ENCODE results near the gene PTPN6. TPM values are rescaled to one million over a fixed set of nuclear protein-coding genes. Genes with fewer than 3 reads are reported as not detected.

PTPN6 gene
- total and polyA plus RNA-seq, 9 donors = 4.6 to 25.3 (median 9.8) TPM

- DNase-seq = peak; percentile 55 to 72 (median 64)
- Histone ChIP-seq H3K4me1 (ENCODE audit: insufficient read depth) (peaks cover 22% of the 10 kb centered on the region), H3K4me3 (no peak overlapping the region), H3K36me3 (no peaks in the 10 kb centered on the region), H3K27ac (peak overlapping the region; percentile 68 to 94), H3K9me3 (no peaks in the 10 kb centered on the region), H3K27me3 (no peaks in the 10 kb centered on the region)
- intact Hi-C loops (cut with DNase I) = no loop called here
- 80 to 86% (median 84%) methylated on average over 11 of the region's 11 CpGs for WGBS, 3 donors
- TF ChIP-seq, protein P1, sequence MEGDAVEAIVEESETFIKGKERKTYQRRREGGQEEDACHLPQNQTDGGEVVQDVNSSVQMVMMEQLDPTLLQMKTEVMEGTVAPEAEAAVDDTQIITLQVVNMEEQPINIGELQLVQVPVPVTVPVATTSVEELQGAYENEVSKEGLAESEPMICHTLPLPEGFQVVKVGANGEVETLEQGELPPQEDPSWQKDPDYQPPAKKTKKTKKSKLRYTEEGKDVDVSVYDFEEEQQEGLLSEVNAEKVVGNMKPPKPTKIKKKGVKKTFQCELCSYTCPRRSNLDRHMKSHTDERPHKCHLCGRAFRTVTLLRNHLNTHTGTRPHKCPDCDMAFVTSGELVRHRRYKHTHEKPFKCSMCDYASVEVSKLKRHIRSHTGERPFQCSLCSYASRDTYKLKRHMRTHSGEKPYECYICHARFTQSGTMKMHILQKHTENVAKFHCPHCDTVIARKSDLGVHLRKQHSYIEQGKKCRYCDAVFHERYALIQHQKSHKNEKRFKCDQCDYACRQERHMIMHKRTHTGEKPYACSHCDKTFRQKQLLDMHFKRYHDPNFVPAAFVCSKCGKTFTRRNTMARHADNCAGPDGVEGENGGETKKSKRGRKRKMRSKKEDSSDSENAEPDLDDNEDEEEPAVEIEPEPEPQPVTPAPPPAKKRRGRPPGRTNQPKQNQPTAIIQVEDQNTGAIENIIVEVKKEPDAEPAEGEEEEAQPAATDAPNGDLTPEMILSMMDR (IDR thresholded peaks at IDR 0.05) = no peak
- TF ChIP-seq EP300 (IDR thresholded peaks at IDR 0.05) = no peak
- TF ChIP-seq POLR2A (IDR thresholded peaks at IDR 0.05) = no peak
These were observed 8.9 kb upstream of the PTPN6 start for GRCh38 chr12:6942331-6942665.

GRCh38 chr12:6943389-6943721, 7.8 kb upstream of the PTPN6 start:
- Histone ChIP-seq H3K27ac (peak overlapping the region; percentile 68 to 94), H3K36me3 (no peaks in the 10 kb centered on the region), H3K4me3 (peak overlapping the region; percentile 60), H3K4me1 (ENCODE audit: insufficient read depth) (peaks cover 20% of the 10 kb centered on the region), H3K9me3 (no peaks in the 10 kb centered on the region), H3K27me3 (no peaks in the 10 kb centered on the region)
- peak; percentile 81 to 91 (median 85) for DNase-seq
- TF ChIP-seq POLR2A (IDR thresholded peaks at IDR 0.05) = no peak
- TF ChIP-seq, protein P1 (IDR thresholded peaks at IDR 0.05) = no peak
- no peak for TF ChIP-seq EP300 (IDR thresholded peaks at IDR 0.05)
- intact Hi-C loops (cut with DNase I) = no loop called here
- 0 to 1% (median 0%) methylated on average over 13 of the region's 13 CpGs for WGBS, 3 donors

GRCh38 chr12:6943722-6944380, 7.3 kb upstream of the PTPN6 start, which contains the start of the genes C12orf57 and RNU7-1:
C12orf57 (plus strand) TSS chr12:6944022; CDS start chr12:6944122, 100 bp downstream.
RNU7-1 (plus strand) TSS chr12:6943816.
- TF ChIP-seq, protein P1 (IDR thresholded peaks at IDR 0.05) = peak in 1 of 3 donors; percentile 15
- TF ChIP-seq POLR2A (IDR thresholded peaks at IDR 0.05) (peak; percentile 75), EP300 (IDR thresholded peaks at IDR 0.05) (no peak)
- no peaks in the 10 kb centered on the region for H3K36me3 ChIP-seq
- peaks cover 16% of the 10 kb centered on the region for H3K4me1 ChIP-seq (ENCODE audit: insufficient read depth)
- 0% methylated on average over 31 of the region's 31 CpGs for WGBS, 3 donors
- H3K9me3 ChIP-seq = no peaks in the 10 kb centered on the region
- no peaks in the 10 kb centered on the region for H3K27me3 ChIP-seq
- peak within 1 kb of the TSS; percentile 60 for H3K4me3 ChIP-seq
- H3K27ac ChIP-seq = peak within 1 kb of the TSS; percentile 68 to 94
- peak; percentile 68 to 87 (median 79) for DNase-seq
- intact Hi-C loops (cut with DNase I) = loop anchor here in 1 of 4 donors (2.0 kb wide), 1 partner anchor 21 kb away; no protein-coding TSS in a partner anchor

GRCh38 chr12:6944381-6945186, 6.6 kb upstream of the PTPN6 start:
- Histone ChIP-seq H3K27ac (peak overlapping the region; percentile 68 to 94), H3K4me1 (ENCODE audit: insufficient read depth) (peaks cover 12% of the 10 kb centered on the region), H3K4me3 (peak overlapping the region; percentile 60), H3K9me3 (no peaks in the 10 kb centered on the region), H3K27me3 (no peaks in the 10 kb centered on the region), H3K36me3 (no peaks in the 10 kb centered on the region)
- WGBS, 3 donors = 2% methylated on average over 48 of the region's 48 CpGs
- intact Hi-C loops (cut with DNase I) = loop anchor here in 3 of 4 donors (2.0 to 5.0 kb wide), 2 partner anchors 20 to 168 kb away; no protein-coding TSS in a partner anchor
- TF ChIP-seq EP300 (IDR thresholded peaks at IDR 0.05) (no peak), POLR2A (IDR thresholded peaks at IDR 0.05) (peak; percentile 70)
- TF ChIP-seq, protein P1 (IDR thresholded peaks at IDR 0.05) = peak; percentile 77 to 97 (median 93)
- DNase-seq = peak; percentile 91 to 96 (median 94)
